Body of pancreas (tissue), 4 donors: ENCODE measurements around the gene IKZF3. TPM values are rescaled to one million over a fixed set of nuclear protein-coding genes. Genes with fewer than 3 reads are reported as not detected.

Experiments
- ATAC-seq: fragments of 150-250 bp; one replicate; pipeline ENCODE4 v1.9.1; 2016
- DNase-seq, 4 donors: peaks; one replicate each; pipeline ENCODE4 v3.0.0-alpha.2; 2019
- H3K27ac ChIP-seq, 4 donors: fragments of 200-600 bp; sonication (generic); 1 replicate in 3 of 4; 2 replicates in 1 of 4; pipeline versions ENCODE4 v1.5.1 to v1.6.1; 2016 to 2019; ENCODE audit warnings: mild to moderate bottlenecking in 1 of 4, mixed read lengths in 1 of 4, moderate library complexity in 1 of 4
- H3K27me3 ChIP-seq, 2 donors: fragments of 200-600 bp; sonication (generic); one replicate each; pipeline ENCODE4 v1.6.0; 2016; ENCODE audit warnings: mild to moderate bottlenecking in 1 of 2
- H3K36me3 ChIP-seq, 2 donors: fragments of 200-600 bp; sonication (generic); replicated peaks in 1 of 2; 2 replicates each; pipeline ENCODE4 v1.5.1; 2016; ENCODE audit warnings: low read depth in 2 of 2; ENCODE audit not compliant: insufficient read depth in 1 of 2
- H3K4me1 ChIP-seq: fragments of 200-600 bp; sonication (generic); one replicate; pipeline ENCODE4 v1.6.0; 2016
- H3K4me3 ChIP-seq, 2 donors: fragments of 200-600 bp; sonication (generic); 1 replicate in 1 of 2; 2 replicates in 1 of 2; pipeline ENCODE4 v1.5.1; 2016 to 2019
- H3K9me3 ChIP-seq, 3 donors: fragments of 200-600 bp; sonication (generic); 1 replicate in 2 of 3; 2 replicates in 1 of 3; pipeline ENCODE4 v1.5.1; 2016
- CTCF ChIP-seq, 7 experiments: fragments of 450-650 bp in 4 of 7; fragments of 200-600 bp in 3 of 7; sonication (generic) in 3 of 7; IDR thresholded peaks; one replicate each; pipeline ENCODE4 v1.5.1; 2016 to 2019; ENCODE audit warnings: antibody characterized with exemption in 7 of 7
- POLR2A ChIP-seq, 3 donors: fragments of 450-650 bp; IDR thresholded peaks; one replicate each; pipeline ENCODE4 v1.6.1; 2016; ENCODE audit warnings: antibody characterized with exemption in 3 of 3, mild to moderate bottlenecking in 2 of 3
- WGBS, 2 donors: methylation state at CpG; one replicate each; pipeline ENCODE4 v1.1.5; 2017; 5-methylcytosine and 5-hydroxymethylcytosine counted together
- intact Hi-C: fragments of 100-400 bp; cut with DNase I; formaldehyde crosslinking; loops from one replicate; pipeline ENCODE4 v1.15.1; 2023
- total RNA-seq, 2 donors: library from RNA; depleted of rRNA; stranded (reverse); fragments of >200 nt; gene quantifications; one replicate each; pipeline ENCODE4 v1.1.0, GENCODE V29; 2016

The IKZF3 gene
- total RNA-seq, 2 donors from 2014 or later, result 0.78 to 0.99 TPM

DNA sequence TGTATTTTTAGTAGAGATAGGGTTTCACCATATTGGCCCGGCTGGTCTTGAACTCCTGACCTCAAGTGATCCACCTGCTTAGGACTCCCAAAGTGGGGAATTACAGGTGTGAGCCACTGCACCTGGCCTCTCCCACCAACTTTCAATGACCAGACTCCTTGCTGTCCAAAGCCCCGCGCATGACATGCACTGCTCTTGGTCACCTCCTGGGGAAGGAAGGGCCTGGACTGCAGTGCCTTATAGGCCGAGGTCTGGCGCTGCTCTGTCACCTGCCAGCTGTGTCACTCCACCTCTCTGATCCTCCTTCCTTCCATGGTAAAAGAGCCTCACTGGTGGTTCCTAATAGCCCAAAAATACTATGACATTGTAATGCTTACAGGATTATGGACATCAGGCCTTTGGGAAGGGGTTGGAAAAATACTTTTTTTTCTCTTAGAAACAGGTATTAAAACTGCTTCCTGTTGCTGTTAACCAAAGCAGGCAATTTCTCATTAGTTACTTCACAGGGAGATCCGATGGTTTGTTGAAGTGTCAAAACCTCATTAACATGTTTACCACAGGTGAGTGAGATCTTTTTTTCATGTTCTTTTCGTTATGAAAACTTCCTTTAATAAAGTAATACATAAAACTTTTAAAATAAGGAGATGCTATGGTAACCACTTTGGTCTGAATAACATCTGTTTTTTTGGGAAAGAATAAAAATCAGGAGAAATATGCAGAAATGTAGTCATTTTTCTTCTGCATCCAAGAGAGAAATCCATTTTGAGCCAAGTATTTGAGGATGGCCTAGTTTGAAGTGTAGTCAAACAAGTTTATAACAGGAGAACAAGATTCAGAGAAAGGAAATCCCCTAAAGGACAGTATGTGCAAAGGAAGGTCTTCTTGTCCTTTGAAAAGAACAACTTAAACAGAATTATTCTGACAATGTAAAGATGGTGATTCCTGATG, 90.9 kb downstream of the IKZF3 start:
- Histone ChIP-seq H3K4me1 (no peaks in the 10 kb centered on the region), H3K9me3 (no peaks in the 10 kb centered on the region), H3K4me3 (no peak overlapping the region), H3K27me3 (no peaks in the 10 kb centered on the region), H3K27ac (no peak overlapping the region), H3K36me3 (no peaks in the 10 kb centered on the region)
- no peak for ATAC-seq
- no peak for TF ChIP-seq CTCF (IDR thresholded peaks at IDR 0.05)
- no peak for TF ChIP-seq POLR2A (IDR thresholded peaks at IDR 0.05)
- 75 to 78% methylated on average over 7 of the region's 7 CpGs for WGBS, 2 donors
- no peak for DNase-seq
- intact Hi-C loops, result no loop called here

GRCh38 chr17:39772415-39772814, 91.7 kb downstream of the IKZF3 start:
- Histone ChIP-seq H3K4me1 (no peaks in the 10 kb centered on the region), H3K36me3 (no peaks in the 10 kb centered on the region), H3K4me3 (no peak overlapping the region), H3K9me3 (no peaks in the 10 kb centered on the region), H3K27ac (no peak overlapping the region), H3K27me3 (no peaks in the 10 kb centered on the region)
- TF ChIP-seq CTCF (IDR thresholded peaks at IDR 0.05), result no peak
- no peak for TF ChIP-seq POLR2A (IDR thresholded peaks at IDR 0.05)
- intact Hi-C loops, result no loop called here
- ATAC-seq (no peak), DNase-seq (no peak)

DNA sequence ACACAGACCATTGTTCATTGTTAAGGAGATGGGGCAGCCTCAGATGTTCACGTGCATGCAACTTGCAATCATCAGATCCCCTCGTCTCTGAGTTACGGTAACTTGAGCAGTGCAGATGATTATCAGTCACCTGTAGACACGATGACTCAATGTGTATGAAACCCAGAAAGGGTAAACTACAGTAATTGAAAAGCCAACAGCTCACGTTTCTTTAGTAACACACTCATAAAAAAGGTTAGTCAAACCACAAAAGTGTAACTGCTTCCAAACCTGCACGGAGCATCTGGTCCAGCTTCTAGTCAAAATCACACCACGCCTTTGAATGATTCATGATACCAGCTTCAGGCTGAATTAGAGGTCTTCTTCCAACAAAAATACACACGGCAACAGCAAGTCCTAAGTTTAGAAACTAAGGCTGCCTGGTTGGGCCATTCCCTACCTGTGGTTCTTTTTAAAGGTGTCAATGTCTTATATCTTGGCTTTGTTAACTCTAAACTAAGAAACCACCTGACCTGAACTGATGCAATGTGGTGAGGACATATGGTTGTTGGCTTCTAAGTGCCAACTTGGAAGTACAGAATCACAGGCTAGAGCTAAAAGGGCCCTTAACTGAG, 94.0 kb downstream of the IKZF3 start:
- ATAC-seq (no peak), DNase-seq (no peak)
- intact Hi-C loops, result no loop called here
- no peaks in the 10 kb centered on the region for H3K27me3 ChIP-seq
- TF ChIP-seq CTCF (IDR thresholded peaks at IDR 0.05) (no peak), POLR2A (IDR thresholded peaks at IDR 0.05) (no peak)
- no peaks in the 10 kb centered on the region for H3K4me1 ChIP-seq
- H3K4me3 ChIP-seq, result no peak overlapping the region
- H3K9me3 ChIP-seq, result no peaks in the 10 kb centered on the region
- no peak overlapping the region for H3K27ac ChIP-seq
- no peaks in the 10 kb centered on the region for H3K36me3 ChIP-seq
- WGBS, 2 donors, result 61 to 66% methylated on average over 8 of the region's 8 CpGs

GRCh38 chr17:39767147-39767546, 97.0 kb downstream of the IKZF3 start:
- Histone ChIP-seq H3K9me3 (no peaks in the 10 kb centered on the region), H3K27ac (no peak overlapping the region), H3K4me1 (no peaks in the 10 kb centered on the region), H3K36me3 (no peaks in the 10 kb centered on the region), H3K27me3 (no peaks in the 10 kb centered on the region), H3K4me3 (no peak overlapping the region)
- intact Hi-C loops, result no loop called here
- TF ChIP-seq CTCF (IDR thresholded peaks at IDR 0.05) (no peak), POLR2A (IDR thresholded peaks at IDR 0.05) (no peak)
- DNase-seq, result no peak
- 71 to 78% methylated on average over 3 of the region's 3 CpGs for WGBS, 2 donors
- ATAC-seq, result no peak
